NCI-H460 (cell line): ENCODE measurements around the gene ATOH8. TPM values are rescaled to one million over a fixed set of nuclear protein-coding genes. Genes with fewer than 3 reads are reported as not detected.
A peak's percentile ranks its signal among the peaks of the same experiment; 100 is the strongest.

Experiments used
- DNase-seq: peaks from one replicate; pipeline ENCODE4 v3.0.0-alpha.2; 2016; ENCODE audit warnings: low read depth; ENCODE audit errors: extremely low read depth
- total RNA-seq: library from RNA; depleted of rRNA; stranded (reverse); fragments of >200 nt; shearing (Covaris generic); gene quantifications from 2 replicates; pipeline ENCODE4 v1.2.3, GENCODE V29; 2014

The ATOH8 gene
- total RNA-seq, 1 experiment from 2014 or later: 0.89 TPM

DNA sequence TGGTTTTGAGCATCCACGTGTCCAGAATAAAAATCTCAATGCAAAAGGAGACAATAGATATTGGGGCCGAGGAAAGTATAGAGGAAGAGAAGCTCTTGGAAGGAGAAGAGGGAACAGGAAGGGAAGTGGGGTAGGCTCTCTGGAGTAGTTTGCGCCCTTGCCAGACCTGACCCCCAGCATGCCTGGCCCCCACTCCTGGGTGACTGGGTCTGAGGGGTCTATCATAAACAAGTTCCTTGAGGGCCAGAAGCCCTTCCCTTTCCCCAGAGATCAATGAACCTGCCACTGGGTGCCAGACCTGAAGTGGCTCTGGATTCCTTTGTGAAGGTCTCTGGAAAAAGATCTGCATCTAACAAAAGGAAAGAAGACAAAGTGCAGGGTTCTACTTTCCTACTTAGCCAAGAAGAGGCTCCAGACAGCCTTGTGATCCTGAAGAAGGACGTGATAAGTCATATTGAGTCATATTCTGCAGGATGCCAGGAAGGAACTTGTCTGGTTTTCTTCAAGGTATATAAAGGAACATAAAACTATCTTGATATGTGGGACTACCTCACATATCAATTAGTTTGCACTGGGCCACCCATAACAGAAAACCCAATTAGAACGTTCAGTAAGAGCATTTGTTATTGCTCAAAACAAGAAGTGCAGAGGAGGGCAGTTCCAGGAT lies 18.7 kb upstream of the ATOH8 start:
- no peak for DNase-seq

DNA sequence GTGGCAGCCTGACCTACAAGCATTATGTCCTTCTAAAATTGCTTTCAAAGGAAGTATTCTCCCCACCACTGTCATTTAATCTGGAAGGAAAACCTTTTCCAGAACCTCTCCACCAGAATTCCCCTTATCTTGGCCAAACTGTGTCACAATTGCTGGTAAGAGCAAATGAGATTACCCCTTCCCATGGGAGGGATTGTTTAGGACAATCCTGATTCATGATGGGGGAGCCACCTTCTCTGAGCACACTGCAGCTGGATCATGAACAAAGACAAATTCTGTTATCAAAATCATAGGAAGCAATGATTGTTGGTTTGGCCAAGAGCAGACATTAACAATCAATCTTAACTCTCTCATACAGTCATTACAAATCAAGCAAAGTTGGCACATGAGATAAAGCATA lies 18.1 kb upstream of the ATOH8 start:
- DNase-seq: no peak

DNA sequence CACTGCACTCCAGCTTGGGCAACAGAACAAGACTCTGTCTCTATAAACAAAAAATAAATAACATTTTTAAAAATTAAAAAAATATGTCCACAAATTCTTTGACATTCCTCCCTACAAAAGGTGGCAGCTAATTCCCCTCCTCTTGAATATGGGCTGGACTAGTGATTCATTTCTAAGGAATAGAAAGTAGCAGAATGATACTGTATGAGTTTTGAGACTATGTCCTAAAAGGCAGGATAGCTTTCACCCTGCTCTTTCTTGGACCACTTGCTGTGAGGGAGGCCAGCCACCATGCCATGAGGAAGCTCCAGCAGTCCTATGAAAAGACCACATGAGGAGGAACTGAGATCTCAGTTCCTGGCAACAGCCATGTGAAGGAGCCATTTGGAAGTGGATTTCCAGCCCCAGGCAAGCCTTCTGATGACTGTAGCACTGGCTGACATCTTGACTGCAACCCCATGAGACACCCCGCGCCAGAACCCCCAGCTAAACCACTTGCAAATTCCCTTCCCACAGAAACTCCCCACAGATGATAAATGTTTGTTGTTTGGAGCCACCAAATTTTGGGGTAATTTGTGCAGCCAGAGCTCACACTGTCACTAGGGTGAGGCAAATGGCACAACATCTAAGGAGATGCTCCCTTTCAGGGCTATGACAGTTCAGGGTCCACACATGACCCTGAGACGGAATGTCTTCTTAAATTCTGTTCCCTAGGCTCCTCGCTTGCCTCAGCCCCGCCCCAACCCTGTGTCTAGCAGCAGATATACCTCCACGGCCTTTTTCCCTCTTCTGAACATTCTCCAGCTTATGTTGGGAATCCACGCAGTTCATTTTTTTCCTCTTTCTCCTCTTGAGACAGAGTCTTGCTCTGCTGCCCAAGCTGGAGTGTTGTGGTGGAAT lies 17.1 kb upstream of the ATOH8 start:
- DNase-seq: no peak

DNA sequence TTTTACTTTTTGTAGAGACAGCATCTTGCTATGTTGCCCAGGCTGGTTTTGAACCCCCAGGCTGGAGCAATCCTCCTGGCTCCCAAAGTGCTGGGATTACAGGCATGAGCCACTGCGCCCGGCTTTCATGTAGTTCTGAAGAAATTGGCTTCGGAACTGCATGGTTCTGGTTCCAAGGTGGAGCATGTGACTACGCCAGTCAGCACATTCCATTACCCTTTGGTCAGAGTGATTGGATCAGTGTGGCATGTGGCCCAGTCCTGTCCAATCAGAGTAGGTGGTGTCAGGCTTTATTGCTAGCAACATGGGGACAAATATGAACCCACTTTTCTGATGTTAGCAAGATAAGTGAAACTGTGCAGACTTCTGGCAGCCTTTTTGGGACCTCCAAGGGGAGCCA lies 16.3 kb upstream of the ATOH8 start:
- no peak for DNase-seq

DNA sequence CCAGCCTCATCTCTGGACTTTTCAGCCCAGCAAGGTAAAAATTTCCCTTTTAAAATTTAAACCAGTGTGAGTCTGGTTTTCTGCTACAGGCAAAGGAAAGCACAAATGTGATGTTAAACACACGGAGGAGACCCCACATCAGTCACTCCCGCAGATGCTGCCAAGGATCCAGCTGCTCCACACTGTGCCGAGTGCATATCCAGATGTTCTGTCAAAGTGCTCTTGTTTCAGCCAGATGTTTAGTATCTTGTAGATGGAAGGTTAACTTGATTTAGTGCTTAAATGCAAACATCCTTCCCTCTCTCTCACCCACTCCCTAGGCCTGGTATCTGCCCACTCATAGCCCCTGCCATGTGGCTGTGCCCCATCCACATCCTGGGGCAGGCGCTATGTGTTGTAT lies 15.8 kb upstream of the ATOH8 start:
- no peak for DNase-seq

DNA sequence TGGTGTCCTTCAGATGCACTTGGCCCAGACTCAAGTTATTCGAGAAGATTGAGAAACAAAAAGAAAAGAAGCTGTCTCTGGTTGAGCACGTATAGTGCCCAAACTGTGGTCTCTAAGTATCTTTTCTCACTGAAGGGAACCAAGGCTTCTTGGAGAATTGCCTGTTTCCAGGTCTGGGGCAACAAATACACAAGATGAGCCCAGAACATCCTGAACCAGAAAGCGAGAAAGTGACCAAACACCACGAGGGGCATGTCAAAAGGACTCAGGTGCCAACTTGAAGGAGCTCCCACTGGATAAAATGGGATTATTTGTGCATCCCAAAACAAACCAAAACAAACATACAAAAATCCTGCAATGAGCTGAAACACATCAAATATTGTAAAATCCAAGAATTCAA lies 13.6 kb upstream of the ATOH8 start:
- DNase-seq: no peak

DNA sequence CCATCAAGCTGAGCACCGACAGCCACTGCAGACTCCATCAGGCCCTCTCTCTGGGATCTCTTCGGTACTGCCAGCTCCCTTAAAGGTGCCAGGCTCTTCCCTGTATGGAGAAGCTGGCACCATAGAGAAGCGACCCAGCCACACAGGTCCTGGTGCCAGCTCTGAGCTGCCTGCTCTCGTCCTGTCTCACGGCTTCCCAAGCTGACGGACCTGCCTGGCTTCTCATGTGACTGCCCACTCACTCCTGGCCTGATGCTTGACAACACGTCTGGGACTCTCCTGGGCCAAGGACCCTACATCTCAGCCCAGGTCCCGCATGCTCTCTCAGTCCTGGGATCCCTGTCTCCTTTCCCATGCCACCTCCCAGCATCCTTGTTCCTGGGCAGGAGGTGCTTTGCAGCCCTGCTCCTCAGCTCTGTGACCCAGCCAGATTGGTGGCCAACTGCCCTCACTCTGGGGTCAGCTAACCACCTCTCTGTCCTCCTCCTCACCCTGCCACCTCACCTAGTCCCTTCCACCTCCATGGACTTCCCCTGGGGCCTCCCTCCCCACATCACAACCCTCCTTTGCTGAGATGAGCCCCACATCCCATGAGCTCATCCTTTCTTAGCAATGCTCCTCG lies 12.5 kb upstream of the ATOH8 start:
- no peak for DNase-seq

DNA sequence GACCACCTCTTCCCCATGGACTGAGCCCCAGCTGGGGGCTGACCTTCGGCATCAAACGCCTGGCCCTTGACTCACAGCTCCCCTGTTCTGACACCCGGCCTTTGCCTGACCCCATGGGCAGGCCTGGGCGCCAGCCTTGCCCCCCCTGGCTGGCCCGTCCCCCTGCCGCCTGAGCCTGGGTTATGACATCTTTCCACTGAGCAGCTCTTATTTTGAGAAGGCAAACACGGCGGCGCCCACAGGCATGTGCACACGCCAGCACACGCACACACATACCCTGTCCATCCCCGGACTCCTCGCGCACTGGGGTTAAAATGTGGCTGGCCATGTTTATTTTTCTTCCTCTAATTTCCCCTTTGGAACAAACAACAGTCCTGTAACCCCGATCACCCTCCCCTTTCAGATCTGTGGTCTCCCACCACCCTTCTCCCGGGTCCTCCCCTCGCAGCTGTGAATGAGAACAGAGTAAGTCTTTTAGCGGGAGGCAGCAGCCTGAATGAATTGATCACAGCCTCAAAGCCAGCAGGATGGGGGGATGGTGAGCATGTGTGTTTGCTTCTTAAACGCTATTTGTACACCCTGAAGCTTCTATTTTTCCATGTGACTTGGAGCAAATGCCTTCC lies 11.8 kb upstream of the ATOH8 start:
- peak; percentile 46 for DNase-seq

DNA sequence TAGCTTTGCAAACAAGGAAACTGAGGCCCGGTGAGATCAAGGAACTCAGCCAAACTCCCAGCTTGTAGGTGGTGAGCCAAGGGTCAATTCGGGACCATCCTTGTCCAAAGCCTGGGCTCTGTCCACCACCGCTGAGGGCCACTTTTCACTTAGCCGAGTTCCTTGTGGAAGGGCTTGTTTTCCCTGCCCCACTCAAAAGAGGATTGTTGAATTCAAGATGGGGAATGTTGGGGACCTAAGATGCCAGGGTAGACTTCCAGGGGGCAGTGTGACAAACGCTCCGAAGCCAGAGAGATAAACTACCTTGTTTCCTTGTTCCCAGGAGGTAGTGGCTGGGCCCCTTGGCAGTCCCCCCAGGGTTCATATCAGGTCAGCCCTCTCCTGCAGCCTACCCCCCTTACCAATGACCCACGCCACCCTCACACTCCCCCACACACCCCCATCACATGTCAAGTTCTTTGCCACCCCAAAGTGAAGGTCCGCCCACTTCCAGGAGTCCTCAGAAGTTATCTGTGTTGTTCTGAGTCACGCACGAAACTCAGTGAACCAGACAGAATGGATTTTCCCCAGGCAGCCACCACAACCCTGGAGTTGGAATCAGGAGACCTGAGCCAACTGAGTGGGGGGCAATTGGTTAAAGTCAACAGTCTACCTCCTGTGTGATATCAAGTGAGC lies 10.3 kb upstream of the ATOH8 start:
- DNase-seq: no peak

DNA sequence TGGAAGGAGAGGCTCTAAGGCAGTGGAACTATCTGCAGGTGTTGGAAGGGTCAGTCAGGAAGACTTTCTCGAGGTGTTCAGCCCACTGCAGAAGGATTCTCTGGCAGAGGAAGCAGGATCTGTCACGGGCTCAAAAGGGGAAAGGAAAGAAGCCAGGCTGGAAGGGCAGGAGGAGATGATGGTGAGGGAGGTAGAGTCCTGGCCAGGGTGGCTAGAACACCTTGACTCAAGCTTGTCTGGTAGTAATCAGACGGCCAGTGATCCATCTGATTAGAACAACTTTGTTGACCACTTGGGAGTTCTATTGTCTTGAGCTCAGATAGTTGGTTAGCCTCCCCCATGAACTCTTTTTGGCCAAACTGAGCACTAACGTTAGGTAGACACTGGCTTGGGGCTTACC lies 9.7 kb upstream of the ATOH8 start:
- no peak for DNase-seq

DNA sequence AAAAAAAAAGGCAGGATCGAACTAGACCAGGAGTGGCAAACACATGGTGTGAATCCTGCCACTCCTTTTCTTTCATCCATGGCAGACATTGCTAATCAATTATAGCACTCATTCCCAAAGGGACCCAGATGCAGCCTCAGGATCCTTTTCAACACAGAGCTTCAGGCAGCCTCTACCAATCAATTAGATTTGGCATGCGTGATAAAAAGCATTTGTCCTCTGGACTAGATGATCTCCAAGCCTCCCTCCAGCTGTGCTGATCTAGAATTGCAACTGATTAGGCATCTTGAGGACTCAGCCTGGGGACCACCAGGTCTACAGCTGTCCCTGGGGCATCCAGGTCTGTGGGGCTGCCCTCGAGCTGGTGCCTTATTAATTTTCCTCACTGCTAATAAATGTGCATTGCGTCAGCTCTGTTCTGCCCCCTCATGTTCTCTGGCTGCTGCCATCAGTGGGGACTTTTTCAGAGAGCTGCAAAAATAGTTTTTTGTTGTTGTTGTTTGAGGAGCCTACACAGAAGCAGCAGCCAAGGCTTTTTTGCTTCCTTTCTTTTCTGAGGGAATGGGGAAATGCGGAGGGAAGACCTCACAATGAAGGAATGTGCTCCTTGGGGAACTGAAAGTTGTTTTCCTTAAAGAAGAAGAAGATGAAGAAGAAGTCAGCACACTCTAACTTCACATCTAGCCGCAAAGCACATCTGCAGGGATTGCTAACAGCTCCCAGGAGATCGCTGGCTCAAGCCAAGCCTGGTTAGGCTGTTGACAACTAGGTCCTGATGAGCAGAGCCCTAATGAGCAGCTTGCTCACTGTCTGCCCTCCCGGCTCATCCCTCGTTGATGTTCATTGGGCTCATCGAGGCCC lies 8.8 kb upstream of the ATOH8 start:
- no peak for DNase-seq

DNA sequence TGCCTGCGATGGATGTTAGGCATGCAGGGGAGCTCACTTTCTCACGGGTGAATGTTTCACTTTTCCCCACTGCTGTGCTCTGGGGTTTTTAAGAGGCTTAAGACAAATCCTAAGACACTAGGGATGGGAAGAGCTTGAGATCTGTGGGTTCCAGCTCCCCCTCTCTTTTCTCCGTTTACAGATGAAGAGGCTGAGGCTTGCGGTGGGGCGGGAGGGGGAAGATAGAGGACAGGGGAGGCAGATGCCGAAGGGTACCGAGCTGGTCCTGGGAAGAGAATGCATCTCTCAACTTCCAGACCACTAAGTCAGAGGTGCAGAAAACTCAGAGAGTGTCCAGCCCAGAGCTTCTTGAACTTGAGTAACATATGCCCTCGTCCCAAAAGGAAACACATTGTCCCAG lies 8.2 kb upstream of the ATOH8 start:
- DNase-seq: no peak

DNA sequence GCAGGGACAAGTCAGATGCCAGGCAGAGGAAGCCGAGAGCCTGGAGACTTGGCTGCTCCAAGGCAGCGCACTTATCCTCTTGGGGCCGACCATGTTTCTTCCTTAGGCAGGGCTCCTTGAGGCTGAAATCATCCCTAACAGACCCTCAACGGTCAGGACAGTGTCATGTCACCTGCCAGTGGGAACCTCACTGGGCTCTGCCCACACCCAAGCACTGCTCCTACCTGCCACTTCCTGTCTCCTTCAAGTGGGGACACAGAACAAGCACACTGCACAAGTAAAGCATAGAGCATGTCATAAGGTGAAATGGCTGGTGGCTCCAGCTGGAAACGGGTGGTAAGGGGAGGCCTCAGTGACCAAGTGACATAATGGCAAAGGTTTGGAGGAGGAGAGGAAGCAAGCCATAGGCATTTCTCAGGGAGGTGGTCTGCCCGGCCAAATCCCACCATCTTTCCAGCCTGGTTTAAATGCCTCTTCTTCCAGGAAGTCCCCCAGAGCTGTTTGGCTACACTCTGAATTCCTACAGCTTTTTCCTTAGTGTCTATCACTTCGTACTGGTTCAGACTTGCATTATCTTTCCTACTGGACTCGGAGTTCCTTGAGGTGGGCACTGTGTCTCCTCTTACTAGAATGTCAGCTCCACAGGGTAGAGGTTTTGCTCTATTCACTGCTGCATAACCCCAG lies 7.3 kb upstream of the ATOH8 start:
- DNase-seq: no peak

DNA sequence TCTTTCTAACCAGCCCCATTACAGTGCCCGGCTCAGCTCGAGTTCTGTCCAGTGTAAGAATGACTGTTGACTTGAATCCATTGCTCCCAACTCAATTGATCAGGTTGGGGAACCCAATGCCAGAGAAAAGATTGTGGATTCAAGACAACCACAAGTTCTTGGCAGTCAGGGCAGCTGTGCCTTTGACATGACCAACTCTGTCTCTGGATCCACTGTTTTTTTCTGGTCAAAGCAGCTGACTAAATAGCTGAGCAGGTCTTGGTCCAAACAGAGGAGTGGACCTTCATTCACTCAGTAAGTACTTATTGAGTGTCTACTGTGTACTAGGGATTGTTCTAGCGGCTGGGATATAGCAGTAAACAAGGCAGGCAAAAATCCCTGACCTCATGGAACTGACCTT lies 6.3 kb upstream of the ATOH8 start:
- DNase-seq: no peak

DNA sequence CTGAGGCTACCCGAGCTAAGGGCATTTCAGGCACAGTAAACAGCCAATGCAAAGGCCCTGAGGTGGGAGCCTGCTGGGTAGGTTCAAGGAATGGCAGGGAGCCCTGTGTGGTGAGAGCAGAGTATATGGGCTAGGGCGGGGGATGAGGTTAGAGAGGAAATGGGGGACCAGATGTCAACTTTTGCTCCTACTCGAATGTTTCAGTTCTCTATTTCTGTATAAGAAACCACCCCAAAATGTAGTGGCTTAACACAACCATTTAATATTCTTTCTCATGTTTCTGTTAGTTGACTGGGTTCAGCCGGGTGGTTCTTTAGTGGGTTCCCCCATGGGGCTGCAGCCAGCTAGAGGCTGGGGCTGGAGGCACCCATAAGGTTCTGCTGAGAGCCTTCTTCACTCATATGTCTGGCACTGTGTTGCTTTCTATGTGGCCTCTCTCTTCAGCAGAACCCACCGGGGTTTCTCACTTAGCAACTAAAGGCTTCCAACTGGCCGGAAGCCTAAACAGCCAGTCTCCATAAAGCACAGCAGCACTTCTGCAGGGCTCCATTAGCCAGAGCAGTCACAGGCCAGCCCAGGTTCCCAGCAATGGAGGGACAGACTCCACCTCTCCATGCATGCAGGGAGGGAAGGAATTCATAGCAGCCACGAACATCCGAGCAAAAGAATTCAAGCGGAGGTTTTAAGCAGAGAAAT lies 5.6 kb upstream of the ATOH8 start:
- no peak for DNase-seq

DNA sequence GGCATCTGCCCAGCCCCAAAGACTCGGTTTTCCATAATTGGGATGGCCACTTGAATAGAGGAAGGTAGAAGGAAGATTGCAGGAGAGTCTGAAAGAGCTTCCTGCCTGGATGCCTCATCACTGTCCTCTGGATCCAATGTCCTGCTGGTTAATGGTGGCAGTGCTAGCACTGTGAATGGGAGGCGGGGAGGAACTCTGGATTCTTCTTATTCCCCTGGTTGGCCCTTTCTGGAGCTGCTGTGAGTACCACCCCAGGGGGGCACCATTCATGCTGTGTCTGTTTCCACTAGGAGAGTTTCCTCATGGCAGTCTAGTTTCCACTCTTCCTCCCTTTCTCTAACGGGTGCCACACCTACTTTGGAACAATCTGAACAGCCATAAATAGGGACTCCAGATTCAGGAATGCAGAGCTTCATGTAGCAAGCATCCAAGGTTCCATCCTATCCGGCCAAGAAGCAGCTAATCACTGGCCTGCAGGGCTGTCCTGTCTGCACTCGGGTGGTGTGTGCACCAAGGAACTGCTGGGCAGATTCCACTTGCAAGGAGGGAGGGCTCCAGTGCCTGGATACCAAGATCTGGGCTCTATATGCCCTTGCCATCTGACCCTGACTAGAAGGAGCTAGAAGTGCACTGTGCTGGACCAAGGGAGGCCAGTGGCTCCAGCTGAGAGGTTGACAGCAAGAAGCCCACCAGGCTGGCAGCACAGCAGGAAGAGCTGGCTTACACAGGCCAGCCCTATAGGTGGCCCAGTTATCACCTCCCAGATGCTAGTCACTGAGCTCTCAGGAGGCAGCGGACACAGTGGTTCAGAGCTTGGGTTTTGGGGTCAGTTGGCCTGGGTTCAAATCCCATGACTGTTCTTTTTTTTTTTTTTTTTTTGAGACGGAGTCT lies 4.6 kb upstream of the ATOH8 start:
- no peak for DNase-seq
